Tibial nerve (tissue), 4 donors: ENCODE measurements around the gene MARCHF3. TPM values are rescaled to one million over a fixed set of nuclear protein-coding genes. Genes with fewer than 3 reads are reported as not detected.

ENCODE experiments used
- DNase-seq, 2 donors: peaks; one replicate each; pipeline ENCODE4 v3.0.0-alpha.2; 2019; ENCODE audit warnings: low spot score in 2 of 2
- H3K27ac ChIP-seq, 4 donors: fragments of 200-600 bp; sonication (generic) in 3 of 4; one replicate each; pipeline ENCODE4 v1.5.1; 2017 to 2019; ENCODE audit warnings: mild to moderate bottlenecking in 1 of 4
- H3K27me3 ChIP-seq, 2 donors: fragments of 200-600 bp; sonication (generic) in 1 of 2; one replicate each; pipeline versions ENCODE4 v1.5.1 to v1.6.0; 2017 to 2019
- H3K36me3 ChIP-seq, 3 donors: fragments of 200-600 bp; sonication (generic); one replicate each; pipeline ENCODE4 v1.5.1; 2018 to 2019
- H3K4me1 ChIP-seq, 4 donors: fragments of 200-600 bp; sonication (generic) in 3 of 4; one replicate each; pipeline ENCODE4 v1.5.1; 2017 to 2019
- H3K4me3 ChIP-seq, 4 donors: fragments of 200-600 bp; sonication (generic) in 3 of 4; one replicate each; pipeline ENCODE4 v1.5.1; 2017 to 2019; ENCODE audit warnings: mild to moderate bottlenecking in 1 of 4, moderate library complexity in 1 of 4
- H3K9me3 ChIP-seq, 4 donors: fragments of 200-600 bp; sonication (generic) in 3 of 4; one replicate each; pipeline ENCODE4 v1.5.1; 2017 to 2019
- EP300 ChIP-seq, 2 donors: sonication (generic); formaldehyde crosslinking; IDR thresholded peaks; one replicate each; pipeline ENCODE4 v1.6.1; 2017; ENCODE audit warnings: antibody characterized with exemption in 2 of 2, mild to moderate bottlenecking in 1 of 2
- POLR2A ChIP-seq, 2 donors: fragments of 450-650 bp; IDR thresholded peaks; one replicate each; pipeline ENCODE4 v1.6.1; 2017; ENCODE audit warnings: antibody characterized with exemption in 2 of 2, mild to moderate bottlenecking in 2 of 2, moderate library complexity in 2 of 2
- whole genome bisulfite sequencing, 2 donors: methylation state at CpG; one replicate each; pipeline ENCODE4 v1.1.5; 2018; 5-methylcytosine and 5-hydroxymethylcytosine counted together
- total RNA-seq, 4 donors: library from RNA; depleted of rRNA; stranded (reverse); fragments of >200 nt; gene quantifications; one replicate each; pipeline ENCODE4 v1.1.0, GENCODE V29; 2016
- TF ChIP-seq, protein P1 (sequence below), 5 experiments: fragments of 200-600 bp in 3 of 5; fragments of 450-650 bp in 2 of 5; sonication (generic) in 3 of 5; IDR thresholded peaks; one replicate each; pipeline ENCODE4 v1.5.1; 2016 to 2019; ENCODE audit warnings: antibody characterized with exemption in 5 of 5, mild to moderate bottlenecking in 3 of 5, moderate library complexity in 2 of 5

Gene MARCHF3
- total RNA-seq, 4 donors from 2014 or later = 1.8 to 8.7 (median 4.7) TPM

- Histone ChIP-seq H3K36me3 (no peaks in the 10 kb centered on the region), H3K9me3 (no peaks in the 10 kb centered on the region), H3K4me1 (peaks cover 0 to 10% (median 0%) of the 10 kb centered on the region in 4 donors), H3K27ac (no peak overlapping the region), H3K27me3 (no peaks in the 10 kb centered on the region), H3K4me3 (no peak overlapping the region)
- 47% methylated on average over 4 of the region's 4 CpGs for WGBS, 2 donors
- no peak for TF ChIP-seq POLR2A (IDR thresholded peaks at IDR 0.05)
- DNase-seq = no peak
Measured at GRCh38 chr5:127038550-127038949, 8.2 kb upstream of the MARCHF3 start.

DNA sequence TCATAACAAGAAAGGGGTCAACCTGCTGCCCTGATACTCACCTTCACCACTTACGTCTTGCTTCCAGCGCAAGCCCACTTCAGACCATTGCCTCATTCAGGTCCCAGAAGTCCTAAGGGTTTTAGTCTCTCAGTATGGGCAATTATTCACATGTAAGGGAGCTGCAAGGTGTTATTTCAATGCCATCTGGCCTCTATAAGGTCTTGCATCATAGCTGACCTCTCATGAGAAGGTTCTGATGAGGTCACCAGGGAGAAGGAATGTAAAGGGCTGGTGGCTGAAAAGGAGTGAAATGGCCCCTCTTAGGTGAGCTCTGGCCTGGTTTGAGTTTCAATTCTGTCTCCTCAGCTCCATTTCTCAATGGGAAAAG, 1.5 kb upstream of the MARCHF3 start:
- Histone ChIP-seq H3K27me3 (no peaks in the 10 kb centered on the region), H3K27ac (no peak overlapping the region), H3K4me1 (peaks cover 0 to 21% (median 4%) of the 10 kb centered on the region in 4 donors), H3K9me3 (no peaks in the 10 kb centered on the region), H3K36me3 (no peaks in the 10 kb centered on the region), H3K4me3 (no peak overlapping the region)
- TF ChIP-seq EP300 (IDR thresholded peaks at IDR 0.05) (no peak), POLR2A (IDR thresholded peaks at IDR 0.05) (no peak)
- TF ChIP-seq, protein P1, sequence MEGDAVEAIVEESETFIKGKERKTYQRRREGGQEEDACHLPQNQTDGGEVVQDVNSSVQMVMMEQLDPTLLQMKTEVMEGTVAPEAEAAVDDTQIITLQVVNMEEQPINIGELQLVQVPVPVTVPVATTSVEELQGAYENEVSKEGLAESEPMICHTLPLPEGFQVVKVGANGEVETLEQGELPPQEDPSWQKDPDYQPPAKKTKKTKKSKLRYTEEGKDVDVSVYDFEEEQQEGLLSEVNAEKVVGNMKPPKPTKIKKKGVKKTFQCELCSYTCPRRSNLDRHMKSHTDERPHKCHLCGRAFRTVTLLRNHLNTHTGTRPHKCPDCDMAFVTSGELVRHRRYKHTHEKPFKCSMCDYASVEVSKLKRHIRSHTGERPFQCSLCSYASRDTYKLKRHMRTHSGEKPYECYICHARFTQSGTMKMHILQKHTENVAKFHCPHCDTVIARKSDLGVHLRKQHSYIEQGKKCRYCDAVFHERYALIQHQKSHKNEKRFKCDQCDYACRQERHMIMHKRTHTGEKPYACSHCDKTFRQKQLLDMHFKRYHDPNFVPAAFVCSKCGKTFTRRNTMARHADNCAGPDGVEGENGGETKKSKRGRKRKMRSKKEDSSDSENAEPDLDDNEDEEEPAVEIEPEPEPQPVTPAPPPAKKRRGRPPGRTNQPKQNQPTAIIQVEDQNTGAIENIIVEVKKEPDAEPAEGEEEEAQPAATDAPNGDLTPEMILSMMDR (IDR thresholded peaks at IDR 0.05) = no peak
- 92 to 96% methylated on average over 2 of the region's 2 CpGs for WGBS, 2 donors
- no peak for DNase-seq

GRCh38 chr5:127031147-127031862, 947 bp upstream of the MARCHF3 start:
- H3K27me3 ChIP-seq = no peaks in the 10 kb centered on the region
- peaks cover 0 to 21% (median 4%) of the 10 kb centered on the region in 4 donors for H3K4me1 ChIP-seq
- H3K36me3 ChIP-seq = no peaks in the 10 kb centered on the region
- H3K4me3 ChIP-seq = peak overlapping the region; percentile 48 to 89 (median 77)
- no peak for DNase-seq
- H3K9me3 ChIP-seq = no peaks in the 10 kb centered on the region
- peak overlapping the region; percentile 10 to 87 (median 86) for H3K27ac ChIP-seq
- WGBS, 2 donors = 31 to 35% methylated on average over 28 to 35 of the region's 45 CpGs
- TF ChIP-seq EP300 (IDR thresholded peaks at IDR 0.05) (no peak), POLR2A (IDR thresholded peaks at IDR 0.05) (no peak)
- TF ChIP-seq, protein P1 (IDR thresholded peaks at IDR 0.05) = no peak

DNA sequence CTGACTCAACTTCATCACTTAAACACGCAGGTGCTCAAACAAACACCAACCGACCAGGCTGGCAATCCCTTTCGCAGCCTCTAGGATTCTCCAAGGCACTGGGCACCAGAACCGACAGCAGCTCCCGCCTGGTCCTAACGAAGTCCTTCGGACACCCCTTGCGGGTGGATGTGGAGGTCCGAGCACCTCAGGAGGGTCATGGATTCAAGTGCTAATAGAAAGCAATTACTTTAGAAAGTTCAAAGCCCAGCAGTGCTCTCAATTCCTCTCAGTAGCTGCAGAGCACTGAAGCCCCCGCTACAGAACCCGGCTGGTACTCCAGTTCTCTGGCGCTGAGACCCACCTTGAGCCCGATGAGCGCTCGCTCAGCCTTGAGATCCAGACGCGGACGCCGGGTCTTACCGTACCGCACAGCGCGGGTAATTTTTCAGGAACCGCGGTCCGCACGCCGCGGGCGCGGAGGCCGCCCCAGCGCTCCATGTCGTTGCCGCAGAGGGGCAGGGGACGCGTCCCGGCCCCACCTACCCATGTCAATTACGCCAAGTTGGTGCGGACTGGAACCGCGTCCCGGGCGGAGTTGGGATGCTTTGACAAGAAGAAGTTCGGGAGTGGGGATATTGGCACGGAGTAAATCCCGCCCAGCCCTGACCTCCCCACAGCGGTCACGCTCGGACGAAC, 638 bp downstream of the MARCHF3 start:
- WGBS, 2 donors = 3% methylated on average over 31 to 46 of the region's 51 CpGs
- Histone ChIP-seq H3K36me3 (no peaks in the 10 kb centered on the region), H3K27me3 (no peaks in the 10 kb centered on the region), H3K9me3 (no peaks in the 10 kb centered on the region), H3K4me1 (peaks cover 0 to 21% (median 7%) of the 10 kb centered on the region in 4 donors), H3K27ac (peak overlapping the region; percentile 34 to 87 (median 86)), H3K4me3 (peak overlapping the region; percentile 48 to 89 (median 77))
- DNase-seq = peak; percentile 18 to 26
- TF ChIP-seq, protein P1 (IDR thresholded peaks at IDR 0.05) = peak; percentile 18 to 51 (median 35)
- TF ChIP-seq POLR2A (IDR thresholded peaks at IDR 0.05) = no peak

GRCh38 chr5:127028822-127029457, 1.4 kb downstream of the MARCHF3 start:
- DNase-seq = no peak
- 55 to 57% methylated on average over 12 of the region's 12 CpGs for WGBS, 2 donors
- Histone ChIP-seq H3K36me3 (no peaks in the 10 kb centered on the region), H3K4me3 (peak overlapping the region in 3 of 4 donors; percentile 72 to 89 (median 82)), H3K27me3 (no peaks in the 10 kb centered on the region), H3K4me1 (peaks cover 0 to 21% (median 7%) of the 10 kb centered on the region in 4 donors), H3K9me3 (no peaks in the 10 kb centered on the region), H3K27ac (no peak overlapping the region)
- TF ChIP-seq POLR2A (IDR thresholded peaks at IDR 0.05) (no peak), EP300 (IDR thresholded peaks at IDR 0.05) (no peak)
- TF ChIP-seq, protein P1 (IDR thresholded peaks at IDR 0.05) = no peak
